ENCODE measurements around the gene C6orf89. TPM values are rescaled to one million over a fixed set of nuclear protein-coding genes. Genes with fewer than 3 reads are reported as not detected.

The C6orf89 gene
- total and polyA plus RNA-seq, 8 donors, result 11.6 to 39.2 (median 30.6) TPM

GRCh38 chr6:36924131-36924530 is 38.4 kb downstream of the C6orf89 start:
- ATAC-seq, result no peak
- intact Hi-C loops (cut with DNase I), result no loop called here
- H3K27ac ChIP-seq, result no peak overlapping the region
- WGBS, 2 donors, result 88 to 92% methylated on average over 4 of the region's 4 CpGs
- H3K36me3 ChIP-seq, result peaks cover 4 to 33% (median 6%) of the 10 kb centered on the region in 3 donors
- H3K4me1 ChIP-seq, result peaks cover 0 to 11% (median 0%) of the 10 kb centered on the region in 3 donors
- no peaks in the 10 kb centered on the region for H3K27me3 ChIP-seq
- no peak overlapping the region for H3K4me3 ChIP-seq
- FAIRE-seq, result no peak
- DNase-seq, result no peak
- TF ChIP-seq CTCF (IDR thresholded peaks at IDR 0.05), result no peak
- no peaks in the 10 kb centered on the region for H3K9me3 ChIP-seq

GRCh38 chr6:36924778-36925374 is 39.1 kb downstream of the C6orf89 start:
- peaks cover 0 to 6% (median 0%) of the 10 kb centered on the region in 3 donors for H3K4me1 ChIP-seq
- no peak overlapping the region for H3K4me3 ChIP-seq
- DNase-seq (no peak), FAIRE-seq (no peak), ATAC-seq (no peak)
- H3K9me3 ChIP-seq, result no peaks in the 10 kb centered on the region
- H3K36me3 ChIP-seq, result peaks cover 4 to 26% (median 6%) of the 10 kb centered on the region in 3 donors
- no peak for TF ChIP-seq CTCF (IDR thresholded peaks at IDR 0.05)
- no peak overlapping the region for H3K27ac ChIP-seq
- no peaks in the 10 kb centered on the region for H3K27me3 ChIP-seq
- 86 to 89% methylated on average over 5 of the region's 5 CpGs for WGBS, 2 donors
- intact Hi-C loops (cut with DNase I), result no loop called here

GRCh38 chr6:36925809-36926208 is 40.1 kb downstream of the C6orf89 start:
- TF ChIP-seq CTCF (IDR thresholded peaks at IDR 0.05), result no peak
- Histone ChIP-seq H3K36me3 (peaks cover 4 to 24% (median 6%) of the 10 kb centered on the region in 3 donors), H3K9me3 (no peaks in the 10 kb centered on the region), H3K4me1 (no peaks in the 10 kb centered on the region), H3K27me3 (no peaks in the 10 kb centered on the region), H3K4me3 (no peak overlapping the region), H3K27ac (no peak overlapping the region)
- intact Hi-C loops (cut with DNase I), result no loop called here
- DNase-seq (no peak), ATAC-seq (no peak), FAIRE-seq (no peak)
- 96 to 97% methylated on average over 4 of the region's 4 CpGs for WGBS, 2 donors

GRCh38 chr6:36926708-36927513 is 41.2 kb downstream of the C6orf89 start:
- no peak for TF ChIP-seq CTCF (IDR thresholded peaks at IDR 0.05)
- 92 to 93% methylated on average over 10 of the region's 10 CpGs for WGBS, 2 donors
- no peaks in the 10 kb centered on the region for H3K4me1 ChIP-seq

More at GRCh38 chr6:36926708-36927513, 41.2 kb downstream of the C6orf89 start:
- FAIRE-seq, result no peak
- Histone ChIP-seq H3K27ac (no peak overlapping the region), H3K9me3 (no peaks in the 10 kb centered on the region), H3K36me3 (peaks cover 4 to 24% (median 6%) of the 10 kb centered on the region in 3 donors), H3K4me3 (no peak overlapping the region), H3K27me3 (no peaks in the 10 kb centered on the region)
- intact Hi-C loops (cut with DNase I), result no loop called here
- no peak for ATAC-seq
- no peak for DNase-seq

Measured in pancreas (tissue), 10 donors.